GM23248 (cell line): ENCODE measurements around the gene CCDC80.

Experiments used
- EZH2 ChIP-seq: fragments of 200-600 bp; sonication (generic); IDR thresholded peaks from 2 replicates; pipeline ENCODE4 v1.6.1; 2018; ENCODE audit warnings: antibody characterized with exemption, mild to moderate bottlenecking; ENCODE audit not compliant: insufficient read depth, poor library complexity, severe bottlenecking
- EZH2phosphoT487 ChIP-seq: fragments of 200-600 bp; sonication (generic); IDR thresholded peaks from 2 replicates; pipeline ENCODE4 v1.6.1; 2018; ENCODE audit warnings: antibody characterized with exemption, moderate library complexity, mild to moderate bottlenecking, low read depth; ENCODE audit not compliant: insufficient read depth

- TF ChIP-seq EZH2 (no peak), EZH2phosphoT487 (no peak)
Observed at GRCh38 chr3:112635674-112636073, 5.3 kb downstream of the CCDC80 start.
